Omental fat pad (tissue), 4 donors: ENCODE data around the gene STK33. TPM values are rescaled to one million over a fixed set of nuclear protein-coding genes. Genes with fewer than 3 reads are reported as not detected.

Experiments
- ATAC-seq: fragments of 150-250 bp; one replicate; pipeline ENCODE4 v1.9.1; 2016; ENCODE audit warnings: mild to moderate bottlenecking, moderate library complexity; ENCODE audit not compliant: low FRiP score
- DNase-seq: peaks from one replicate; pipeline ENCODE4 v3.0.0-alpha.2; 2019; ENCODE audit warnings: low spot score
- CTCF ChIP-seq, 3 donors: fragments of 450-650 bp; IDR thresholded peaks; one replicate each; pipeline ENCODE4 v1.5.1; 2016 to 2017; ENCODE audit warnings: antibody characterized with exemption in 3 of 3, mild to moderate bottlenecking in 3 of 3, moderate library complexity in 2 of 3
- total RNA-seq, 4 donors: library from RNA; depleted of rRNA; stranded (reverse); fragments of >200 nt; gene quantifications; one replicate each; pipeline ENCODE4 v1.1.0, GENCODE V29; 2016

STK33 gene
- total RNA-seq, 4 donors from 2014 or later, result 0.96 to 3.2 (median 1.9) TPM

- no peak for TF ChIP-seq CTCF (IDR thresholded peaks at IDR 0.05)
- DNase-seq, result no peak
- ATAC-seq, result no peak
Measured at GRCh38 chr11:8605971-8606563, 12.0 kb upstream of the STK33 start.

- peak in 1 of 3 donors; percentile 8 for TF ChIP-seq CTCF (IDR thresholded peaks at IDR 0.05)
- DNase-seq, result no peak
Measured at GRCh38 chr11:8604078-8604723, 10.2 kb upstream of the STK33 start.

GRCh38 chr11:8603696-8604077 lies 9.7 kb upstream of the STK33 start:
- TF ChIP-seq CTCF (IDR thresholded peaks at IDR 0.05), result no peak
- ATAC-seq (no peak), DNase-seq (no peak)

More at GRCh38 chr11:8604078-8604723, 10.2 kb upstream of the STK33 start:
- peak; percentile 99 for ATAC-seq

- ATAC-seq, result no peak
- no peak for DNase-seq
- no peak for TF ChIP-seq CTCF (IDR thresholded peaks at IDR 0.05)
Measured at GRCh38 chr11:8601376-8602133, 7.5 kb upstream of the STK33 start.

- ATAC-seq (no peak), DNase-seq (no peak)
- TF ChIP-seq CTCF (IDR thresholded peaks at IDR 0.05), result no peak
Measured at GRCh38 chr11:8598506-8598905, 4.5 kb upstream of the STK33 start.

- TF ChIP-seq CTCF (IDR thresholded peaks at IDR 0.05), result no peak
- DNase-seq, result no peak
- ATAC-seq, result no peak
Measured at GRCh38 chr11:8597182-8597581, 3.2 kb upstream of the STK33 start.
